Neural cell (in vitro differentiated cells): ENCODE data around the gene SIK3. TPM values are rescaled to one million over a fixed set of nuclear protein-coding genes. Genes with fewer than 3 reads are reported as not detected.

Experiments used
- H2AFZ ChIP-seq: fragments of 200-600, 300-800 bp; sonication (generic), shearing (Covaris generic); 2 replicates; pipeline ENCODE4 v1.6.0; 2014; ENCODE audit warnings: low read depth, mild to moderate bottlenecking, antibody characterized with exemption, low read length, moderate library complexity
- H3F3A ChIP-seq: fragments of 200-600 bp; shearing (Covaris generic); 2 replicates; pipeline ENCODE4 v1.6.1; 2016; ENCODE audit warnings: mild to moderate bottlenecking, moderate library complexity, mixed read lengths, antibody characterized with exemption, low read length; ENCODE audit not compliant: insufficient read depth, poor library complexity, severe bottlenecking
- H3K27ac ChIP-seq: fragments of 200-600, 300-800 bp; sonication (generic), shearing (Covaris generic); 2 replicates; pipeline ENCODE4 v1.5.1; 2014; ENCODE audit warnings: mild to moderate bottlenecking, low read length, moderate library complexity
- H3K27me3 ChIP-seq: fragments of 300-800, 200-600 bp; sonication (generic), shearing (Covaris generic); 2 replicates; pipeline ENCODE4 v1.6.0; 2014; ENCODE audit warnings: mild to moderate bottlenecking, low read depth, low read length, moderate library complexity; ENCODE audit not compliant: insufficient read depth
- H3K36me3 ChIP-seq: fragments of 300-800, 200-600 bp; sonication (generic), shearing (Covaris generic); 2 replicates; pipeline ENCODE4 v1.5.1; 2014; ENCODE audit warnings: mild to moderate bottlenecking, antibody characterized with exemption, low read length, moderate library complexity; ENCODE audit not compliant: insufficient read depth
- H3K4me2 ChIP-seq: fragments of 300-800, 200-600 bp; sonication (generic), shearing (Covaris generic); 2 replicates; pipeline ENCODE4 v1.6.0; 2014; ENCODE audit warnings: mild to moderate bottlenecking, low read length
- H3K4me3 ChIP-seq: fragments of 300-800, 200-600 bp; sonication (generic), shearing (Covaris generic); 2 replicates; pipeline ENCODE4 v1.5.1; 2014; ENCODE audit warnings: mild to moderate bottlenecking, low read length, moderate library complexity
- H3K79me2 ChIP-seq: fragments of 200-600 bp; shearing (Covaris generic); replicated peaks from 2 replicates; pipeline ENCODE4 v1.6.0; 2014; ENCODE audit warnings: mild to moderate bottlenecking, low read length, moderate library complexity; ENCODE audit not compliant: insufficient read depth
- H3K9ac ChIP-seq: fragments of 300-800, 200-600 bp; sonication (generic), shearing (Covaris generic); 2 replicates; pipeline ENCODE4 v1.6.1; 2016; ENCODE audit warnings: mild to moderate bottlenecking, low read length, mixed read lengths
- H3K9me2 ChIP-seq: fragments of 200-600 bp; shearing (Covaris generic); 2 replicates; pipeline ENCODE4 v1.6.1; 2016; ENCODE audit warnings: mild to moderate bottlenecking, low read length, mixed read lengths; ENCODE audit not compliant: insufficient read depth
- H3K9me3 ChIP-seq: fragments of 200-600, 300-800 bp; sonication (generic), shearing (Covaris generic); 2 replicates; pipeline ENCODE4 v1.6.1; 2016; ENCODE audit warnings: mild to moderate bottlenecking, mixed run types, low read length, moderate library complexity, mixed read lengths
- H4K20me1 ChIP-seq: fragments of 200-600 bp; shearing (Covaris generic); 2 replicates; pipeline ENCODE4 v1.6.1; 2016; ENCODE audit warnings: mild to moderate bottlenecking, mixed run types; ENCODE audit not compliant: insufficient read depth
- CTCF ChIP-seq: fragments of 450-650 bp; IDR thresholded peaks from 2 replicates; pipeline ENCODE4 v1.5.1; 2014; ENCODE audit warnings: antibody characterized with exemption, mild to moderate bottlenecking, moderate library complexity; ENCODE audit not compliant: poor library complexity, severe bottlenecking
- EP300 ChIP-seq: fragments of 450-650 bp; conservative IDR thresholded peaks from 2 replicates; pipeline ENCODE4 v1.6.1; 2014; ENCODE audit warnings: antibody characterized with exemption, mild to moderate bottlenecking, moderate library complexity; ENCODE audit not compliant: poor library complexity, severe bottlenecking
- EZH2 ChIP-seq: fragments of 200-600, 300-800 bp; shearing (Covaris generic), sonication (generic); IDR thresholded peaks from 2 replicates; pipeline ENCODE4 v1.6.1; 2014; ENCODE audit warnings: antibody characterized with exemption, low read length, borderline replicate concordance, mild to moderate bottlenecking; ENCODE audit not compliant: insufficient read depth, poor library complexity, severe bottlenecking
- MXI1 ChIP-seq: fragments of 450-650 bp; conservative IDR thresholded peaks from 2 replicates; pipeline ENCODE4 v1.6.1; 2014; ENCODE audit warnings: antibody characterized with exemption, mild to moderate bottlenecking; ENCODE audit not compliant: poor library complexity, severe bottlenecking
- POLR2AphosphoS5 ChIP-seq: IDR thresholded peaks from 2 replicates; pipeline ENCODE4 v1.6.1; 2012
- RAD21 ChIP-seq: fragments of 450-650 bp; conservative IDR thresholded peaks from 2 replicates; pipeline ENCODE4 v1.6.1; 2014; ENCODE audit warnings: antibody characterized with exemption, mild to moderate bottlenecking, moderate library complexity
- REST ChIP-seq: IDR thresholded peaks from 2 replicates; pipeline ENCODE4 v1.6.1; 2012; ENCODE audit warnings: borderline replicate concordance
- SMC3 ChIP-seq: fragments of 450-650 bp; conservative IDR thresholded peaks from 2 replicates; pipeline ENCODE4 v1.6.1; 2014; ENCODE audit warnings: antibody characterized with exemption, mild to moderate bottlenecking, moderate library complexity; ENCODE audit not compliant: poor library complexity
- TAF1 ChIP-seq: IDR thresholded peaks from 2 replicates; pipeline ENCODE4 v1.6.1; 2012; ENCODE audit warnings: low read depth
- polyA plus RNA-seq: library from polyadenylated mRNA; depleted of rRNA; stranded (reverse); fragments of >200 nt; gene quantifications from 2 replicates; pipeline ENCODE4 v1.2.3, GENCODE V29; 2014

The SIK3 gene
- polyA plus RNA-seq, 1 donor from 2014 or later = 11.2 TPM

- no peaks in the 10 kb centered on the region for H3F3A ChIP-seq
- H3K4me2 ChIP-seq = no peak overlapping the region
- H3K27me3 ChIP-seq = no peaks in the 10 kb centered on the region
- H3K27ac ChIP-seq = no peak overlapping the region
- peaks cover 20% of the 10 kb centered on the region for H3K79me2 ChIP-seq
- no peak overlapping the region for H3K4me3 ChIP-seq
- H3K9me3 ChIP-seq = no peaks in the 10 kb centered on the region
- H3K9ac ChIP-seq = no peak overlapping the region
- H2AFZ ChIP-seq = no peak overlapping the region
- H4K20me1 ChIP-seq = no peaks in the 10 kb centered on the region
- H3K9me2 ChIP-seq = no peaks in the 10 kb centered on the region
- no peak for TF ChIP-seq EP300
- TF ChIP-seq SMC3 = no peak
- no peak for TF ChIP-seq POLR2AphosphoS5
- no peak for TF ChIP-seq RAD21
- TF ChIP-seq EZH2 = no peak
- no peak for TF ChIP-seq REST
- no peak for TF ChIP-seq MXI1
- TF ChIP-seq CTCF = no peak
- TF ChIP-seq TAF1 = no peak
- no peaks in the 10 kb centered on the region for H3K36me3 ChIP-seq
Measured at GRCh38 chr11:117002639-117003299, 95.5 kb downstream of the SIK3 start.

- Histone ChIP-seq H3K27me3 (no peaks in the 10 kb centered on the region), H3K36me3 (no peaks in the 10 kb centered on the region), H3K9ac (no peak overlapping the region), H3K9me3 (no peaks in the 10 kb centered on the region), H3K4me3 (peak overlapping the region; percentile 37), H3K27ac (peak overlapping the region; percentile 76), H3K4me2 (peak overlapping the region; percentile 60), H3F3A (no peaks in the 10 kb centered on the region), H4K20me1 (no peaks in the 10 kb centered on the region), H3K79me2 (peaks cover 25% of the 10 kb centered on the region), H3K9me2 (no peaks in the 10 kb centered on the region), H2AFZ (no peak overlapping the region)
- TF ChIP-seq POLR2AphosphoS5 (no peak), EP300 (no peak), TAF1 (no peak), EZH2 (no peak), SMC3 (no peak), CTCF (no peak), RAD21 (no peak), REST (no peak), MXI1 (no peak)
Measured at GRCh38 chr11:117000014-117000737, 98.1 kb downstream of the SIK3 start.
